Hepatocyte (in vitro differentiated cells): ENCODE results near the gene FBLN2. TPM values are rescaled to one million over a fixed set of nuclear protein-coding genes. Genes with fewer than 3 reads are reported as not detected.
A peak's percentile ranks its signal among the peaks of the same experiment; 100 is the strongest.

Source experiments
- DNase-seq: peaks from one replicate; pipeline ENCODE4 v3.0.0-alpha.2; 2016; ENCODE audit warnings: low spot score
- H2AFZ ChIP-seq: fragments of 200-600 bp; sonication (generic); 2 replicates; pipeline ENCODE4 v1.6.0; 2016; ENCODE audit warnings: antibody characterized with exemption, mild to moderate bottlenecking
- H3K27ac ChIP-seq: fragments of 200-600 bp; sonication (generic); 2 replicates; pipeline ENCODE4 v1.5.1; 2016; ENCODE audit warnings: mild to moderate bottlenecking
- H3K27me3 ChIP-seq: fragments of 200-600 bp; sonication (generic); 2 replicates; pipeline ENCODE4 v1.6.1; 2016
- H3K36me3 ChIP-seq: fragments of 200-600 bp; sonication (generic); replicated peaks from 2 replicates; pipeline ENCODE4 v1.5.1; 2016; ENCODE audit warnings: low read depth; ENCODE audit not compliant: insufficient read depth
- H3K4me1 ChIP-seq: fragments of 200-600 bp; sonication (generic); 2 replicates; pipeline ENCODE4 v1.5.1; 2016; ENCODE audit warnings: mild to moderate bottlenecking, moderate library complexity; ENCODE audit not compliant: insufficient read depth
- H3K4me2 ChIP-seq: fragments of 200-600 bp; sonication (generic); 2 replicates; pipeline ENCODE4 v1.6.0; 2016
- H3K4me3 ChIP-seq: fragments of 200-600 bp; sonication (generic); 2 replicates; pipeline ENCODE4 v1.5.1; 2016; ENCODE audit warnings: mild to moderate bottlenecking
- H3K79me2 ChIP-seq: fragments of 200-600 bp; sonication (generic); 2 replicates; pipeline ENCODE4 v1.6.0; 2017; ENCODE audit warnings: mild to moderate bottlenecking
- H3K9me2 ChIP-seq: fragments of 200-600 bp; sonication (generic); replicated peaks from 2 replicates; pipeline ENCODE4 v1.6.0; 2017; ENCODE audit warnings: mild to moderate bottlenecking; ENCODE audit not compliant: insufficient read depth
- H3K9me3 ChIP-seq: fragments of 200-600 bp; sonication (generic); 2 replicates; pipeline ENCODE4 v1.5.1; 2016; ENCODE audit warnings: low read depth, mild to moderate bottlenecking
- H4K20me1 ChIP-seq: fragments of 200-600 bp; sonication (generic); 2 replicates; pipeline ENCODE4 v1.6.0; 2016; ENCODE audit warnings: mild to moderate bottlenecking; ENCODE audit not compliant: insufficient read depth, poor library complexity, severe bottlenecking
- EZH2 ChIP-seq: fragments of 200-600 bp; sonication (generic); IDR thresholded peaks from 2 replicates; pipeline ENCODE4 v1.6.1; 2016; ENCODE audit warnings: antibody characterized with exemption, mild to moderate bottlenecking, borderline replicate concordance
- EZH2phosphoT487 ChIP-seq: fragments of 200-600 bp; sonication (generic); IDR thresholded peaks from one replicate; pipeline ENCODE4 v1.6.1; 2018; ENCODE audit warnings: antibody characterized with exemption, mild to moderate bottlenecking, low read depth, moderate library complexity; ENCODE audit not compliant: unreplicated experiment, severe bottlenecking
- WGBS: methylation state at CpG from one replicate; pipeline ENCODE4 v1.1.6; 2016; ENCODE audit warnings: low lambda C conversion rate; ENCODE audit errors: missing lambda C conversion rate; 5-methylcytosine and 5-hydroxymethylcytosine counted together
- polyA plus RNA-seq: library from polyadenylated mRNA; unstranded; fragments of >200 nt; fragmentation: Nextera tagmentation; extraction: Ambion mirVana; gene quantifications from 2 replicates; pipeline ENCODE4 v1.2.1, GENCODE V29; 2016
- total RNA-seq: library from RNA; depleted of rRNA; stranded (reverse); fragments of >200 nt; gene quantifications from 2 replicates; pipeline ENCODE4 v1.2.3, GENCODE V29; 2014
- TF ChIP-seq, protein P1 (sequence below): fragments of 200-600 bp; sonication (generic); IDR thresholded peaks from 2 replicates; pipeline ENCODE4 v1.5.1; 2016; ENCODE audit warnings: antibody characterized with exemption, mild to moderate bottlenecking; ENCODE audit not compliant: poor library complexity

The FBLN2 gene
- total and polyA plus RNA-seq, 2 experiments from 2014 or later: 75.8 to 76.2 TPM

DNA sequence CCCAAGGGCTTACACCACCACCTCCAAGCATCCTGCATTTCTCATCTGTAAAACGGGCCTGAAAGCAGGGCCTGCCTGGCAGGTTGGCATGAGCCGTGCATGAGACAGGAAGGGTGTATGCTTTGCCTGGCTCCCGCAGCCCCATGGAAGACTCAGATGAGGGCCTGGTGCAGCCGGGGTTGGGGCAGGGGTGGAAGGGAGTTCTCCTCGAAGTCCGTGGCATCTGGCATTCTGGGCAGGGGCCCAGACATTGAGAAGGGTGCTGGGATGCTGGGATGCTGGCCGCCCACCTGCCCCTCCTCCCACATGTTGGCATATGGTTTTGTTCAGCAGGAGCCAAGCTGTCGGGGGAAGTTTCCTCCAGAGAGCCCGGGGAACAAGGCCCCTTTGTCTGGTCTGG lies 13.0 kb upstream of the FBLN2 start:
- Histone ChIP-seq H3K27me3 (no peaks in the 10 kb centered on the region), H3K27ac (no peak overlapping the region), H3K4me2 (no peak overlapping the region), H3K36me3 (no peaks in the 10 kb centered on the region), H3K9me2 (no peaks in the 10 kb centered on the region), H3K79me2 (no peaks in the 10 kb centered on the region), H4K20me1 (no peaks in the 10 kb centered on the region), H3K4me1 (no peaks in the 10 kb centered on the region), H2AFZ (no peak overlapping the region), H3K9me3 (no peaks in the 10 kb centered on the region), H3K4me3 (no peak overlapping the region)
- DNase-seq: no peak
- 74% methylated on average over 9 of the region's 9 CpGs for WGBS
- TF ChIP-seq, protein P1, sequence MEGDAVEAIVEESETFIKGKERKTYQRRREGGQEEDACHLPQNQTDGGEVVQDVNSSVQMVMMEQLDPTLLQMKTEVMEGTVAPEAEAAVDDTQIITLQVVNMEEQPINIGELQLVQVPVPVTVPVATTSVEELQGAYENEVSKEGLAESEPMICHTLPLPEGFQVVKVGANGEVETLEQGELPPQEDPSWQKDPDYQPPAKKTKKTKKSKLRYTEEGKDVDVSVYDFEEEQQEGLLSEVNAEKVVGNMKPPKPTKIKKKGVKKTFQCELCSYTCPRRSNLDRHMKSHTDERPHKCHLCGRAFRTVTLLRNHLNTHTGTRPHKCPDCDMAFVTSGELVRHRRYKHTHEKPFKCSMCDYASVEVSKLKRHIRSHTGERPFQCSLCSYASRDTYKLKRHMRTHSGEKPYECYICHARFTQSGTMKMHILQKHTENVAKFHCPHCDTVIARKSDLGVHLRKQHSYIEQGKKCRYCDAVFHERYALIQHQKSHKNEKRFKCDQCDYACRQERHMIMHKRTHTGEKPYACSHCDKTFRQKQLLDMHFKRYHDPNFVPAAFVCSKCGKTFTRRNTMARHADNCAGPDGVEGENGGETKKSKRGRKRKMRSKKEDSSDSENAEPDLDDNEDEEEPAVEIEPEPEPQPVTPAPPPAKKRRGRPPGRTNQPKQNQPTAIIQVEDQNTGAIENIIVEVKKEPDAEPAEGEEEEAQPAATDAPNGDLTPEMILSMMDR: no peak
- no peak for TF ChIP-seq EZH2phosphoT487
- no peak for TF ChIP-seq EZH2

DNA sequence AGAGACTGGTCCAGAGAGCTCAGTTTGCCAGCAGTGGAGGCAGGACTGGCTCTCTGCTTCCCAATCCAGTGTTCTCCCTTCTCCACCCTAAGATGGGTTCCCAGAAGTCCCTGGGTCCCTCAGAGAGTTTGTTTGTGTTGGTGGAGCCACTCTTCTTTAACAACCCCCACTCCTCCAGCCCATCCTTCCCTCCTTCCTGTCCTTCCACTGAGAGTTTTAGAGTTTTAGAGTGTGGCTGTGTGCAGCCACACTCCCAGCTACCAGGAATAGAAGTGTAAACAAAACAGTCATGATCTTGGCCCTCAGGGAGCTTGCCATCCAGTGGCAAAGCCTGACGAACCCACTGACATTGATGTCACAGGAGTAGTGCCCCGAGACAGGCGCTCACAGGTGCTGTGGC lies 12.5 kb upstream of the FBLN2 start:
- TF ChIP-seq EZH2: no peak
- TF ChIP-seq, protein P1: no peak
- H3K4me2 ChIP-seq: no peak overlapping the region
- H3K27me3 ChIP-seq: no peaks in the 10 kb centered on the region
- 87% methylated on average over 3 of the region's 3 CpGs for WGBS
- H4K20me1 ChIP-seq: no peaks in the 10 kb centered on the region
- no peaks in the 10 kb centered on the region for H3K9me3 ChIP-seq
- no peaks in the 10 kb centered on the region for H3K79me2 ChIP-seq
- H3K4me1 ChIP-seq: no peaks in the 10 kb centered on the region
- H3K4me3 ChIP-seq: no peak overlapping the region
- no peak for DNase-seq
- H3K27ac ChIP-seq: peak overlapping the region; percentile 31
- H3K36me3 ChIP-seq: no peaks in the 10 kb centered on the region
- no peaks in the 10 kb centered on the region for H3K9me2 ChIP-seq
- no peak overlapping the region for H2AFZ ChIP-seq

DNA sequence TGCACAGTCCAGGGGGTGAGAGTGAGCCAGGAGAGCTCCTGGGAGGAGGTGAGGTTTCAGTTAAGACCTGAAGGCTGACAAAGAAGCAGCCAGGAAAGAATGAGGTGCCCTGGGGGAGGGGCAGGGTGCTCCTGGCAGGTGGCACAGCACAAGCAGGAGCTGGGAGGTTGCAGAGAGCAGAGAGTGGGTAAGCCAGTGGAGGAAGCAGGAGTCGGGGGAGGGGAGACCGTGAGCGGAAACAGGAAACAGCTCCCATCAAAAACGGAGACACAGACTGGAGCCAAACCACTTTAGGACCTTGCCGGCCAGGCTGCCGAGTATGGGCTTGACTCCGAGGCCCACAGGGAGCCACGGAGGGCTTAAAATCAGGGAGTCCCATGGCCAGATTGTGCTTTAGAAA lies 12.1 kb upstream of the FBLN2 start:
- H3K4me2 ChIP-seq: no peak overlapping the region
- H3K79me2 ChIP-seq: no peaks in the 10 kb centered on the region
- no peak for DNase-seq
- peak overlapping the region; percentile 31 for H3K27ac ChIP-seq
- H3K9me3 ChIP-seq: no peaks in the 10 kb centered on the region
- no peaks in the 10 kb centered on the region for H3K27me3 ChIP-seq
- WGBS: 38% methylated on average over 8 of the region's 8 CpGs
- no peak overlapping the region for H3K4me3 ChIP-seq
- no peaks in the 10 kb centered on the region for H3K9me2 ChIP-seq
- H3K36me3 ChIP-seq: no peaks in the 10 kb centered on the region
- no peak overlapping the region for H2AFZ ChIP-seq
- TF ChIP-seq EZH2phosphoT487: no peak
- no peaks in the 10 kb centered on the region for H4K20me1 ChIP-seq
- H3K4me1 ChIP-seq: no peaks in the 10 kb centered on the region

DNA sequence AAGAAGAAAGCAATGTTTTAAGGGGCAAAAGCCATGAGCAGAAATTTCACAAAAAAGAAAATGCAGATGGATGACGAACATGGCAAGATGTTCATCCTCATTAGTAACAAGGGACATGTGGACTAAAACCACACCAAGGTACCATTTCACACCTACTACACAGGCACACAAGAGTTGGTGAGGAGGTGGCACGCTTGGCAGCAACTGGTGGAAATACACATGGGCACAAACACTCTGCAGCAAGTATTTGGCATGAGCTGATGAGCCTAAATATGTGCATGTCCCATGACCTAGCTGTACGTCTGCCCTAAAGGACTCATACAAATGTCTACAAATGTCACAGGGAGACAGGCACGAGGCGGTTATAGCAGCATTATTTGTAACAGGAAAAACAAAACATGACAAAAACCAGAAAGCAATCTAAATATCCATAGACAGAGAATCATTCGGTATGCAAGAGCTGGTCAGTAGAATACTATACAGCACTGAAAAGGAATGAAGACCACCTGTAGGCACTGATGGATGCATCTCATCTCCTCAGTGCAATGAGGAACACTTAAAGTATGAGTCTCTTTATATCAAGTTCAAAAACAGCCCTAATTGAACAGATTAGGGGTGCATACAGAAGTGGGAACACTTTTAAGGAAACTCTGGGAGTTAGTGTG lies 11.5 kb upstream of the FBLN2 start:
- H3K36me3 ChIP-seq: no peaks in the 10 kb centered on the region
- H3K4me2 ChIP-seq: no peak overlapping the region
- no peak overlapping the region for H3K4me3 ChIP-seq
- H3K9me2 ChIP-seq: no peaks in the 10 kb centered on the region
- TF ChIP-seq, protein P1: no peak
- no peak overlapping the region for H2AFZ ChIP-seq
- no peak overlapping the region for H3K27ac ChIP-seq
- H4K20me1 ChIP-seq: no peaks in the 10 kb centered on the region
- no peaks in the 10 kb centered on the region for H3K4me1 ChIP-seq
- H3K27me3 ChIP-seq: no peaks in the 10 kb centered on the region
- no peaks in the 10 kb centered on the region for H3K79me2 ChIP-seq
- 97% methylated on average over 6 of the region's 6 CpGs for WGBS
- H3K9me3 ChIP-seq: no peaks in the 10 kb centered on the region
- DNase-seq: no peak
